Breast epithelium (tissue), 4 donors: ENCODE data around the gene KMT5C. TPM values are rescaled to one million over a fixed set of nuclear protein-coding genes. Genes with fewer than 3 reads are reported as not detected.

Experiments
- DNase-seq, 2 donors: peaks; one replicate each; pipeline ENCODE4 v3.0.0-alpha.2; 2019; ENCODE audit warnings: low spot score in 2 of 2
- H3K27ac ChIP-seq, 2 donors: fragments of 200-600 bp; sonication (generic) in 1 of 2; one replicate each; pipeline ENCODE4 v1.5.1; 2016 to 2019; ENCODE audit warnings: mild to moderate bottlenecking in 1 of 2
- H3K27me3 ChIP-seq, 2 donors: fragments of 200-600 bp; sonication (generic) in 1 of 2; one replicate each; pipeline versions ENCODE4 v1.5.1 to v1.6.0; 2017 to 2019; ENCODE audit warnings: control low read depth in 1 of 2, mild to moderate bottlenecking in 1 of 2
- H3K36me3 ChIP-seq: fragments of 200-600 bp; one replicate; pipeline ENCODE4 v1.5.1; 2019
- H3K4me1 ChIP-seq, 2 donors: fragments of 200-600 bp; sonication (generic); one replicate each; pipeline ENCODE4 v1.5.1; 2016 to 2019; ENCODE audit warnings: control low read depth in 1 of 2
- H3K4me3 ChIP-seq, 3 donors: fragments of 200-600 bp; sonication (generic); 1 replicate in 2 of 3; 2 replicates in 1 of 3; pipeline ENCODE4 v1.5.1; 2016 to 2019; ENCODE audit warnings: mild to moderate bottlenecking in 3 of 3, moderate library complexity in 2 of 3
- H3K9me3 ChIP-seq, 2 donors: fragments of 200-600 bp; sonication (generic) in 1 of 2; one replicate each; pipeline ENCODE4 v1.5.1; 2016 to 2019; ENCODE audit warnings: control low read depth in 1 of 2
- POLR2A ChIP-seq: fragments of 450-650 bp; IDR thresholded peaks from one replicate; pipeline ENCODE4 v1.6.1; 2016; ENCODE audit warnings: antibody characterized with exemption, mild to moderate bottlenecking, moderate library complexity
- POLR2AphosphoS5 ChIP-seq, 3 donors: sonication (generic); formaldehyde crosslinking; IDR thresholded peaks; one replicate each; pipeline ENCODE4 v1.6.1; 2017; ENCODE audit warnings: antibody characterized with exemption in 3 of 3
- intact Hi-C: fragments of 100-400 bp; cut with DNase I; formaldehyde crosslinking; loops from one replicate; pipeline ENCODE4 v1.15.1; 2023; ENCODE audit warnings: low total_unique reads
- total RNA-seq, 3 donors: library from RNA; depleted of rRNA; stranded (reverse); fragments of >200 nt; gene quantifications; one replicate each; pipeline ENCODE4 v1.1.0, GENCODE V29; 2016
- TF ChIP-seq, protein P1 (sequence below), 3 donors: fragments of 450-650 bp; IDR thresholded peaks; one replicate each; pipeline ENCODE4 v1.5.1; 2016 to 2017; ENCODE audit warnings: antibody characterized with exemption in 3 of 3, mild to moderate bottlenecking in 3 of 3, moderate library complexity in 3 of 3

KMT5C gene
- total RNA-seq: 10 to 100 TPM in 2 of 3 donors, 1 to 10 TPM in 1; 6.1 to 20.8 (median 18.4) TPM

GRCh38 chr19:55339105-55339888, at the start of gene KMT5C:
KMT5C (plus strand) TSS chr19:55339876; CDS start chr19:55341937, 2,061 bp downstream.
- peak within 1 kb of the TSS; percentile 99 to 100 for H3K27ac ChIP-seq
- H3K36me3 ChIP-seq: no peaks in the 10 kb centered on the region
- peak; percentile 100 for DNase-seq
- no peaks in the 10 kb centered on the region for H3K4me1 ChIP-seq
- peak within 1 kb of the TSS; percentile 74 to 87 (median 85) for H3K4me3 ChIP-seq
- intact Hi-C loops: no loop called here
- peak; percentile 38 to 88 (median 82) for TF ChIP-seq POLR2AphosphoS5 (IDR thresholded peaks at IDR 0.05)
- TF ChIP-seq, protein P1, sequence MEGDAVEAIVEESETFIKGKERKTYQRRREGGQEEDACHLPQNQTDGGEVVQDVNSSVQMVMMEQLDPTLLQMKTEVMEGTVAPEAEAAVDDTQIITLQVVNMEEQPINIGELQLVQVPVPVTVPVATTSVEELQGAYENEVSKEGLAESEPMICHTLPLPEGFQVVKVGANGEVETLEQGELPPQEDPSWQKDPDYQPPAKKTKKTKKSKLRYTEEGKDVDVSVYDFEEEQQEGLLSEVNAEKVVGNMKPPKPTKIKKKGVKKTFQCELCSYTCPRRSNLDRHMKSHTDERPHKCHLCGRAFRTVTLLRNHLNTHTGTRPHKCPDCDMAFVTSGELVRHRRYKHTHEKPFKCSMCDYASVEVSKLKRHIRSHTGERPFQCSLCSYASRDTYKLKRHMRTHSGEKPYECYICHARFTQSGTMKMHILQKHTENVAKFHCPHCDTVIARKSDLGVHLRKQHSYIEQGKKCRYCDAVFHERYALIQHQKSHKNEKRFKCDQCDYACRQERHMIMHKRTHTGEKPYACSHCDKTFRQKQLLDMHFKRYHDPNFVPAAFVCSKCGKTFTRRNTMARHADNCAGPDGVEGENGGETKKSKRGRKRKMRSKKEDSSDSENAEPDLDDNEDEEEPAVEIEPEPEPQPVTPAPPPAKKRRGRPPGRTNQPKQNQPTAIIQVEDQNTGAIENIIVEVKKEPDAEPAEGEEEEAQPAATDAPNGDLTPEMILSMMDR (IDR thresholded peaks at IDR 0.05): peak; percentile 49 to 70 (median 52)
- TF ChIP-seq POLR2A: peak; percentile 91
- no peaks in the 10 kb centered on the region for H3K27me3 ChIP-seq
- no peaks in the 10 kb centered on the region for H3K9me3 ChIP-seq

GRCh38 chr19:55297267-55297666, 42.4 kb upstream of the KMT5C start:
- no peaks in the 10 kb centered on the region for H3K4me1 ChIP-seq
- H3K9me3 ChIP-seq: no peaks in the 10 kb centered on the region
- TF ChIP-seq POLR2AphosphoS5 (IDR thresholded peaks at IDR 0.05): no peak
- TF ChIP-seq POLR2A: no peak
- TF ChIP-seq, protein P1 (IDR thresholded peaks at IDR 0.05): no peak
- no peak for DNase-seq
- no peak overlapping the region for H3K27ac ChIP-seq
- H3K4me3 ChIP-seq: no peak overlapping the region
- H3K27me3 ChIP-seq: no peaks in the 10 kb centered on the region
- H3K36me3 ChIP-seq: no peaks in the 10 kb centered on the region
- intact Hi-C loops: no loop called here

- Histone ChIP-seq H3K27me3 (no peaks in the 10 kb centered on the region), H3K36me3 (no peaks in the 10 kb centered on the region), H3K27ac (no peak overlapping the region), H3K9me3 (no peaks in the 10 kb centered on the region), H3K4me3 (no peak overlapping the region), H3K4me1 (no peaks in the 10 kb centered on the region)
- intact Hi-C loops: no loop called here
- TF ChIP-seq POLR2AphosphoS5 (IDR thresholded peaks at IDR 0.05) (no peak), POLR2A (no peak)
- TF ChIP-seq, protein P1 (IDR thresholded peaks at IDR 0.05): no peak
- DNase-seq: no peak
Observed at GRCh38 chr19:55299991-55300390, 39.7 kb upstream of the KMT5C start.

DNA sequence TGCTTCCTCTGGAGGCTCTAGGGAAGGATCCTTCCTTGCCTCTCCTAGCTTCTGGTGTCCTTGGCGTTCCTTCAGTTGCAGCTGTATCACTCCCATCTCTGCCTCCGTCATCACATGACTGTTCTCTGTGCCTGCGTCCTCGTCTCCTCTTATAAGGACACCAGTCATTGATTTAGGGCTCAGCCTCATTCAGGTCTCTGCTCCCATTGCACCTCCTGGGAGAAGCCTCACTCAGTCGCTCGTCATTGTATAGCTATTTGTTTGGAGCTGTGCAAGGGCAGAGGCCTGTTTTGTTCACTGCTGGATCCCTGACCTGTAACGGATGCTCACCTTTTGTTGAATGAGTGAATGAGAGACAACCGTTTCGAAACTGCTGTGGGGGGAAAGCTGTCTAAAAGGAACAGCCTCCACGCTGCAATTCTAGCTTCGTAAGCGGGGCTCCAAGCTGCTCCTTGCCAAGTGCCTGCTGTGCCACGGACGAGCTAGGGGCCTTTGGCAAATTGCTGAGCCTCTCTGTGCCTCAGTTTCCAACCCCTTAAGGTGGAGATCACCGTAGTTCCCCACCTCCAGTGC, 38.7 kb upstream of the KMT5C start:
- H3K4me1 ChIP-seq: no peaks in the 10 kb centered on the region
- intact Hi-C loops: no loop called here
- H3K9me3 ChIP-seq: no peaks in the 10 kb centered on the region
- no peaks in the 10 kb centered on the region for H3K27me3 ChIP-seq
- peak overlapping the region in 1 of 3 donors; percentile 62 for H3K4me3 ChIP-seq
- DNase-seq: no peak
- no peaks in the 10 kb centered on the region for H3K36me3 ChIP-seq
- TF ChIP-seq, protein P1 (IDR thresholded peaks at IDR 0.05): no peak
- TF ChIP-seq POLR2A: no peak
- TF ChIP-seq POLR2AphosphoS5 (IDR thresholded peaks at IDR 0.05): no peak
- H3K27ac ChIP-seq: no peak overlapping the region
